H1 (cell line): ENCODE data around the gene DHRS2. TPM values are rescaled to one million over a fixed set of nuclear protein-coding genes. Genes with fewer than 3 reads are reported as not detected.

Source experiments
- CTCF ChIA-PET: fragments of 300-600 bp; sonication (Branson Sonifier 250); formaldehyde crosslinking; loops from one replicate; lab custom pipeline; 2021; ENCODE audit not compliant: partially characterized antibody; lab: Charles Lee
- POLR2A ChIA-PET: fragments of 300-600 bp; sonication (Branson Sonifier 250); formaldehyde crosslinking; loops from one replicate; lab custom pipeline; 2021; ENCODE audit warnings: inconsistent platforms; ENCODE audit not compliant: partially characterized antibody; lab: Charles Lee
- DNase-seq, 2 experiments: peaks; one replicate each; pipeline versions ENCODE4 v3.0.0 to v3.0.0-alpha.2; 2010 to 2022; ENCODE audit warnings: low spot score in 2 of 2, low read depth in 1 of 2, mixed read lengths in 1 of 2
- FAIRE-seq: peaks from 2 replicates; lab custom pipeline; 2011; peaks lifted over from hg19 to GRCh38; lab: Jason Lieb, UNC
- H2AFZ ChIP-seq: 2 replicates; pipeline ENCODE4 v1.8.1; 2012; ENCODE audit warnings: low read length, inconsistent platforms
- H2AK5ac ChIP-seq: 2 replicates; pipeline ENCODE4 v1.6.1; 2013; ENCODE audit warnings: low read depth, low read length
- H2BK120ac ChIP-seq: replicated peaks from 2 replicates; pipeline ENCODE3; 2013; ENCODE audit warnings: low read depth, low read length, inconsistent platforms
- H2BK12ac ChIP-seq: 2 replicates; pipeline ENCODE4 v1.6.1; 2013; ENCODE audit warnings: low read depth, low read length
- H2BK15ac ChIP-seq: 2 replicates; pipeline ENCODE4 v1.6.1; 2013; ENCODE audit warnings: low read length
- H2BK20ac ChIP-seq: 2 replicates; pipeline ENCODE4 v1.6.1; 2013; ENCODE audit warnings: low read length
- H2BK5ac ChIP-seq: 2 replicates; pipeline ENCODE4 v1.6.1; 2013; ENCODE audit warnings: low read depth, low read length
- H3K14ac ChIP-seq: 2 replicates; pipeline ENCODE4 v1.6.1; 2013; ENCODE audit warnings: inconsistent platforms; ENCODE audit not compliant: insufficient read length
- H3K18ac ChIP-seq: 2 replicates; pipeline ENCODE4 v1.6.1; 2013; ENCODE audit warnings: low read length; ENCODE audit errors: extremely low read depth
- H3K23ac ChIP-seq: 2 replicates; pipeline ENCODE4 v1.6.1; 2013; ENCODE audit warnings: inconsistent platforms; ENCODE audit not compliant: insufficient read length
- H3K23me2 ChIP-seq: 2 replicates; pipeline ENCODE4 v1.6.1; 2013; ENCODE audit warnings: low read depth, low read length
- H3K27ac ChIP-seq: 2 replicates; pipeline ENCODE4 v1.6.1; 2011; ENCODE audit warnings: low read depth, low read length, inconsistent platforms
- H3K27me3 ChIP-seq, 4 experiments: replicated peaks in 1 of 4; 1 replicate in 1 of 4; 2 replicates in 3 of 4; pipeline versions ENCODE4 v1.6.1 to v1.8.1; 2011 to 2013; ENCODE audit warnings: low read length in 3 of 4, mild to moderate bottlenecking in 3 of 4, inconsistent platforms in 2 of 4, mixed read lengths in 2 of 4, moderate library complexity in 1 of 4; ENCODE audit not compliant: control insufficient read depth in 3 of 4, insufficient read depth in 3 of 4; ENCODE audit errors: extremely low read depth in 1 of 4
- H3K36me3 ChIP-seq, 4 experiments: 2 replicates each; pipeline versions ENCODE4 v1.6.1 to v1.8.1; 2011 to 2013; ENCODE audit warnings: mild to moderate bottlenecking in 4 of 4, low read length in 3 of 4, moderate library complexity in 2 of 4, control low read depth in 1 of 4, inconsistent platforms in 1 of 4; ENCODE audit not compliant: insufficient read depth in 4 of 4, control insufficient read depth in 2 of 4
- H3K4ac ChIP-seq: replicated peaks from 2 replicates; pipeline ENCODE3; 2013; ENCODE audit warnings: low read length, low read depth, mixed read lengths, inconsistent platforms; ENCODE audit not compliant: insufficient read length
- H3K4me1 ChIP-seq, 4 experiments: replicated peaks in 1 of 4; 1 replicate in 1 of 4; 2 replicates in 3 of 4; pipeline versions ENCODE4 v1.6.1 to v1.8.1; 2011 to 2013; ENCODE audit warnings: low read length in 3 of 4, inconsistent platforms in 2 of 4, mixed read lengths in 1 of 4; ENCODE audit not compliant: insufficient read depth in 4 of 4, control insufficient read depth in 3 of 4
- H3K4me2 ChIP-seq, 2 experiments: 2 replicates each; pipeline versions ENCODE4 v1.6.1 to v1.8.1; 2011 to 2013; ENCODE audit warnings: low read depth in 2 of 2, low read length in 2 of 2, control low read depth in 1 of 2, inconsistent platforms in 1 of 2, mild to moderate bottlenecking in 1 of 2; ENCODE audit not compliant: insufficient read depth in 1 of 2
- H3K4me3 ChIP-seq, 4 experiments: fragments of 200-600, 300-600 bp in 1 of 4; sonication (generic), shearing (Covaris generic), sonication (Bioruptor Twin) in 1 of 4; 2 replicates each; pipeline versions ENCODE4 v1.5.1 to v1.8.1; 2011 to 2016; ENCODE audit warnings: low read length in 4 of 4, low read depth in 3 of 4, control low read depth in 2 of 4, inconsistent platforms in 2 of 4, mild to moderate bottlenecking in 2 of 4, mixed read lengths in 1 of 4, moderate library complexity in 1 of 4; ENCODE audit not compliant: insufficient read depth in 2 of 4; ENCODE audit errors: extremely low read depth in 1 of 4
- H3K56ac ChIP-seq: replicated peaks from 2 replicates; pipeline ENCODE3; 2013; ENCODE audit warnings: low read depth, mild to moderate bottlenecking, mixed read lengths, low read length, inconsistent platforms; ENCODE audit not compliant: insufficient read length
- H3K79me1 ChIP-seq: 2 replicates; pipeline ENCODE4 v1.6.1; 2013; ENCODE audit warnings: low read depth, low read length, control low read depth
- H3K79me2 ChIP-seq, 2 experiments: 2 replicates each; pipeline versions ENCODE4 v1.6.1 to v1.8.1; 2012 to 2013; ENCODE audit warnings: low read length in 2 of 2, mild to moderate bottlenecking in 2 of 2, inconsistent platforms in 1 of 2; ENCODE audit not compliant: insufficient read depth in 2 of 2, control insufficient read depth in 1 of 2
- H3K9ac ChIP-seq, 4 experiments: replicated peaks in 1 of 4; 1 replicate in 1 of 4; 2 replicates in 3 of 4; pipeline versions ENCODE4 v1.6.1 to v1.8.1; 2011 to 2013; ENCODE audit warnings: low read depth in 3 of 4, low read length in 3 of 4, control low read depth in 2 of 4, mild to moderate bottlenecking in 2 of 4, moderate library complexity in 2 of 4, inconsistent platforms in 1 of 4; ENCODE audit errors: extremely low read depth in 1 of 4
- H3K9me3 ChIP-seq, 2 experiments: 2 replicates each; pipeline versions ENCODE4 v1.6.1 to v1.8.1; 2012 to 2013; ENCODE audit warnings: mild to moderate bottlenecking in 2 of 2, moderate library complexity in 2 of 2, control low read depth in 1 of 2, inconsistent platforms in 1 of 2, low read depth in 1 of 2, low read length in 1 of 2, mixed read lengths in 1 of 2; ENCODE audit not compliant: insufficient read depth in 2 of 2
- H4K20me1 ChIP-seq, 2 experiments: replicated peaks in 1 of 2; 2 replicates each; pipeline versions ENCODE3 to v1.8.1; 2011 to 2013; ENCODE audit warnings: inconsistent platforms in 2 of 2, low read length in 2 of 2, mild to moderate bottlenecking in 1 of 2; ENCODE audit not compliant: insufficient read depth in 2 of 2, control insufficient read depth in 1 of 2
- H4K5ac ChIP-seq: 2 replicates; pipeline ENCODE4 v1.6.1; 2013; ENCODE audit warnings: low read length, low read depth, mixed read lengths, inconsistent platforms; ENCODE audit not compliant: insufficient read length
- H4K8ac ChIP-seq: 2 replicates; pipeline ENCODE4 v1.8.0; 2013; ENCODE audit warnings: mild to moderate bottlenecking, moderate library complexity, low read length, inconsistent platforms; ENCODE audit not compliant: insufficient read depth; ENCODE audit errors: extremely low read depth
- H4K91ac ChIP-seq: replicated peaks from 2 replicates; pipeline ENCODE3; 2013; ENCODE audit warnings: low read length, mixed read lengths, inconsistent platforms; ENCODE audit not compliant: insufficient read length
- RFX5 ChIP-seq: IDR thresholded peaks from 2 replicates; pipeline ENCODE4 v1.6.1; 2011; ENCODE audit warnings: low read depth, low read length, improper control_type of control experiment, borderline replicate concordance
- WGBS, 2 experiments: shearing (Covaris generic) in 1 of 2; methylation state at CpG; one replicate each; pipeline versions ENCODE4 v1.1.6 to v1.1.7; 2013 to 2015; ENCODE audit warnings: low lambda C conversion rate in 2 of 2, mixed read lengths in 2 of 2, inconsistent platforms in 1 of 2, low coverage in 1 of 2, missing lambda C conversion rate in 1 of 2; ENCODE audit not compliant: insufficient replicate concordance in 2 of 2, insufficient coverage in 1 of 2, insufficient read length in 1 of 2; ENCODE audit errors: extremely low coverage in 1 of 2, missing lambda C conversion rate in 1 of 2; 5-methylcytosine and 5-hydroxymethylcytosine counted together
- polyA plus RNA-seq, 7 experiments: library from polyadenylated mRNA; depleted of rRNA in 3 of 7; stranded (reverse) in 5 of 7; unstranded in 2 of 7; fragments of >200 nt in 5 of 7; fragments of 200-250 nt in 2 of 7; gene quantifications; 1 replicate in 5 of 7; 2 replicates in 1 of 7; 4 replicates in 1 of 7; pipeline versions ENCODE4 v1.2.1 to v1.2.3, GENCODE V29; 2011 to 2013; ENCODE audit warnings: missing spikeins in 2 of 7, mixed read lengths in 2 of 7
- total RNA-seq: library from RNA; stranded (reverse); fragmentation: NEBNext Ultra II Directional; extraction: Animal tissue kit (Norgen Biotek cat#: 25700); gene quantifications from 2 replicates; pipeline ENCODE4 v1.2.1, GENCODE V29; 2021

DHRS2 gene
- total and polyA plus RNA-seq, 2 of the 8 experiments (the other 6 are each of a cell fraction or from before 2014, with no cell fraction given): 1.1 to 3.5 TPM

DNA sequence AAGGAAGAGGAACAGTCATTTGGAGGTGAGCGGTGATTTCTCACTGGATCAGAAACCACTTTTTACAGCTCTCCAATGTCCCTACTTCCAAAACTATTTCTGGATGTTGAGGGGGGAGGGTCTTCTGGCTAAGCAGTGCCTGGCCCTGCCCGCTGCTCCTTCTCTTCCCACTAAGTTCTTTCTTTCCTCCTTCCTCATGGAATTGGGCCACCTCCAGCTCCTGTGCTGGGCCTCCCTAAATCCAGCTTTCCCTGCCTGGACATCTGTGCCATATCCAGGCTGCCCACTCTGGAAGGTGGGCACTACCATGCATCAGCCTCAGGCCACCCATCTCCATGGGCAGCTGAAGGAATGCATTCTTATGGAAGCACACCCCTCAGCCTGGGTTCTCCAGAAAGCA, 11.5 kb downstream of the DHRS2 start:
- H2BK12ac ChIP-seq: no peak overlapping the region
- H3K9ac ChIP-seq: no peak overlapping the region
- DNase-seq (no peak), FAIRE-seq (no peak)
- no peak overlapping the region for H3K56ac ChIP-seq
- ChIA-PET CTCF (interaction anchor here (2.2 kb wide), 1 partner anchor 263 kb away, joined by 6 read pairs; no protein-coding TSS in a partner anchor), POLR2A (no interaction called here)
- H3K9me3 ChIP-seq: peaks cover 4 to 13% of the 10 kb centered on the region in 2 experiments; a peak in 2 of 4 replicates
- no peaks in the 10 kb centered on the region for H3K36me3 ChIP-seq
- no peak overlapping the region for H3K23ac ChIP-seq
- H2AK5ac ChIP-seq: no peak overlapping the region
- H4K91ac ChIP-seq: no peak overlapping the region
- H3K14ac ChIP-seq: no peak overlapping the region
- no peak for TF ChIP-seq RFX5
- no peaks in the 10 kb centered on the region for H3K4me1 ChIP-seq
- no peak overlapping the region for H3K4me2 ChIP-seq
- H2BK5ac ChIP-seq: no peak overlapping the region
- no peak overlapping the region for H2AFZ ChIP-seq
- H2BK15ac ChIP-seq: no peak overlapping the region
- no peak overlapping the region for H3K4me3 ChIP-seq
- no peak overlapping the region for H2BK20ac ChIP-seq
- H2BK120ac ChIP-seq: no peak overlapping the region
- no peak overlapping the region for H3K27ac ChIP-seq
- peaks cover 1% of the 10 kb centered on the region; the same call in 1 of the 2 replicates for H3K23me2 ChIP-seq
- 79% methylated on average over 2 of the region's 2 CpGs; no CpG with 5 or more reads in 1 of the 2 experiments for WGBS, 2 experiments
- H3K4ac ChIP-seq: no peak overlapping the region
- H4K8ac ChIP-seq: no peak overlapping the region
- H3K18ac ChIP-seq: no peak overlapping the region
- H3K27me3 ChIP-seq: peaks cover 0 to 3% (median 0%) of the 10 kb centered on the region in 4 experiments; a peak in 2 of 7 replicates
- no peaks in the 10 kb centered on the region for H4K20me1 ChIP-seq
- no peak overlapping the region for H4K5ac ChIP-seq
- H3K79me2 ChIP-seq: no peaks in the 10 kb centered on the region
- no peaks in the 10 kb centered on the region for H3K79me1 ChIP-seq
